BJ (cell line): ENCODE data around the gene NDUFS4. TPM values are rescaled to one million over a fixed set of nuclear protein-coding genes. Genes with fewer than 3 reads are reported as not detected.

Experiments
- CTCF ChIA-PET: fragments of 350-600 bp; formaldehyde crosslinking; extraction: SDS; loops from one replicate; lab custom pipeline; 2021; ENCODE audit warnings: antibody characterized with exemption, inconsistent platforms; lab: Yijun Ruan, JAX
- POLR2A ChIA-PET: fragments of 300-600 bp; sonication (Branson Sonifier 250); formaldehyde crosslinking; extraction: SDS; loops from one replicate; lab custom pipeline; 2021; ENCODE audit warnings: antibody characterized with exemption; lab: Charles Lee
- DNase-seq: peaks from one replicate; pipeline ENCODE4 v3.0.0-alpha.2; 2011; ENCODE audit warnings: low read depth
- H3K27me3 ChIP-seq: 2 replicates; pipeline ENCODE4 v1.6.0; 2011; ENCODE audit warnings: low read length; ENCODE audit not compliant: control insufficient read depth, insufficient read depth
- H3K36me3 ChIP-seq: 2 replicates; pipeline ENCODE4 v1.5.1; 2011; ENCODE audit warnings: low read length; ENCODE audit not compliant: control insufficient read depth, insufficient read depth
- H3K4me3 ChIP-seq: 2 replicates; pipeline ENCODE4 v1.5.1; 2011; ENCODE audit warnings: low read depth, mild to moderate bottlenecking, control low read depth, low read length
- CTCF ChIP-seq: IDR thresholded peaks from 2 replicates; pipeline ENCODE4 v1.5.1; 2011; ENCODE audit warnings: low read depth, mild to moderate bottlenecking, control low read depth, inconsistent platforms, low read length, moderate library complexity; ENCODE audit not compliant: insufficient read depth
- polyA plus RNA-seq: library from polyadenylated mRNA; depleted of rRNA; stranded (reverse); fragments of >200 nt; gene quantifications from 2 replicates; pipeline ENCODE4 v1.2.3, GENCODE V29; 2011

The NDUFS4 gene
- polyA plus RNA-seq, 1 experiment, result 51.6 TPM

DNA sequence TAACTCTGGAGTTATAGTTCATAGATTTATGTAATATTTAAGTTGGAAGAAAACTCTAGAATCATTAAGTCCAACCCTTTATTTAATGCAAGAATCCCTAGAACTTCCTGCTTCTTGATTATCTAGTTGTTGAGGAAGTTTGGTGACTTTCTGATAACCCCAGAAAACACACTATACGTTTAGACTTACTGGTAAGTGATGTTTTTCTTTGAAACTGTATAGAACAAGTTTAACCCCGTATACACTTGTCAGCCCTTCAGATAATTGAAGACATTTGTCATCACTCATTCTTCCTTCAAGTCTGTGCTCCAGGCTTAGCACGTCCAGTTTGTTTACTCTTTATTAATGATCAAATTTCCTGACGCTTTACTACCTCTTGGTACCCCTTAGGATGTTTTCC, 9.0 kb downstream of the NDUFS4 start:
- Histone ChIP-seq H3K4me3 (no peak overlapping the region), H3K36me3 (no peaks in the 10 kb centered on the region), H3K27me3 (no peaks in the 10 kb centered on the region)
- POLR2A ChIA-PET, result no interaction called here
- DNase-seq, result no peak
- no peak for TF ChIP-seq CTCF
- CTCF ChIA-PET, result no interaction called here

DNA sequence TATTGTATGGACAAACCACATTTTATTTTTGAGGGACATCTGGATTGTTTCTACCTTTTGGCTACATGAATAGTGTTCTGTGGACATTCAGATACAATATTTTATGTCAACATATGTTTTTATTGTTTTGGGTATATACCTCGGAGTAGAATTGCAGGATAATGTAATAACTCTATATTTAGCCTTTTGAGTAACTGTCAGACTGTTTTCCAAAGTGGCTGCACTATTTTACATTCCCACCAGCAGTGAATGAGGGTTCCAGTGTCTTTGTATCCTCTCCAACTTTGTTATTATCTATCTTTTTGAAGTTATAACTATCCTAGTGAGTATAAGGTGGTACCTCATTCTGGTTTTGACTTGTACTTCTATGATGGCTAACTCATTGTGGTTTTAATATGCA, 11.0 kb downstream of the NDUFS4 start:
- POLR2A ChIA-PET, result no interaction called here
- Histone ChIP-seq H3K27me3 (no peaks in the 10 kb centered on the region), H3K4me3 (no peak overlapping the region), H3K36me3 (no peaks in the 10 kb centered on the region)
- DNase-seq, result no peak
- CTCF ChIA-PET, result no interaction called here
- TF ChIP-seq CTCF, result no peak

DNA sequence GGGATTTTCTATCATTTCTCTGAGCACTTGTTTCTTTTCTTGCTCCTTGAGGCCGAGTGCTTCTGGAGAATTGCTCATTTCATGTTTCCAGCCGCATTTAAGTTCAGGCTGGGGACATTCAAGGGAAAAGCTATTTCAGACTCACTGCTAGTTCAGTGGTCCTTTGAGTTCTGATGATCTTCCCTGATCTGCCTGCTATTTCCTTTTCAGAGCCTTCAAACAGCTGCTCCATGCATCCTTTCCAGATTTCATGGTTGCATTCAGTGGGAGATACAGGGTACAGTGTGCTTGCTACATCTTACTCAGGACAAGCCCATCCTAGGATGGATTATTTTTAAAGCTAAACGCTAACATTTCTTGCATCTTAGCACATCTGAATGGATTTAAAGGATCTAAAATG, 14.7 kb downstream of the NDUFS4 start:
- CTCF ChIA-PET, result no interaction called here

GRCh38 chr5:53575831-53576230, 15.4 kb downstream of the NDUFS4 start:
- Histone ChIP-seq H3K36me3 (no peaks in the 10 kb centered on the region), H3K4me3 (no peak overlapping the region), H3K27me3 (no peaks in the 10 kb centered on the region)
- ChIA-PET POLR2A (no interaction called here), CTCF (no interaction called here)
- no peak for TF ChIP-seq CTCF
- no peak for DNase-seq

More for the DNA sequence above, 14.7 kb downstream of the NDUFS4 start:
- Histone ChIP-seq H3K27me3 (no peaks in the 10 kb centered on the region), H3K36me3 (no peaks in the 10 kb centered on the region), H3K4me3 (no peak overlapping the region)
- TF ChIP-seq CTCF, result no peak
- DNase-seq, result no peak
- POLR2A ChIA-PET, result no interaction called here

DNA sequence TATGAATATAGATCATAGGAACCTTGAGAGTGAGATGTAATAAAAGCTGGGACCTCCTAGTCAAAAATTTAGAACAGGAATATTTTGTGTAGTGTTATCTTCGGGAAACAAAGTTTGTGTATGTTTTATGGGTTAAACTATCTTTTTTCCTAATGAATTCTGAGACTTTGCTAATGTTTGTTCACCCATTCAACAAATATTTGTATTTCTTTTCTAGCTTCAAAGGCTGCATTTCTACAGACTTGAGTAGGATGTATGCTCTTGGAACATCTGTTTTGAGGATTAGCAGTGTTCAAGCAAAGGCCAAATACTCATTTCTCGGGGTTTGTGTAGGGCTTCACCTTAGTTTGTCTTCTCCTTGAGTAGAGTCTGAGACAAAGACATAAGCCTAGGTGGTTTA, 16.2 kb downstream of the NDUFS4 start:
- H3K36me3 ChIP-seq, result no peaks in the 10 kb centered on the region
- no peak overlapping the region for H3K4me3 ChIP-seq
- ChIA-PET POLR2A (no interaction called here), CTCF (no interaction called here)
- no peak for DNase-seq
- no peaks in the 10 kb centered on the region for H3K27me3 ChIP-seq
- TF ChIP-seq CTCF, result no peak
